NB4 (cell line): ENCODE results near the gene ANKRD13B.

Source experiments
- DNase-seq: peaks from one replicate; pipeline ENCODE4 v3.0.0; 2010; ENCODE audit warnings: low read depth
- H3K4me3 ChIP-seq: one replicate; pipeline ENCODE4 v1.5.1; 2011; ENCODE audit warnings: mild to moderate bottlenecking, low read depth, low read length, moderate library complexity
- MYC ChIP-seq: IDR thresholded peaks from 2 replicates; pipeline ENCODE4 v1.6.1; 2011; ENCODE audit warnings: low read depth, low read length
- POLR2A ChIP-seq: IDR thresholded peaks from 2 replicates; pipeline ENCODE4 v1.6.1; 2011; ENCODE audit warnings: mild to moderate bottlenecking; ENCODE audit not compliant: insufficient read length; ENCODE audit errors: extremely low read depth
- TF ChIP-seq, protein P1 (sequence below): IDR thresholded peaks from one replicate; pipeline ENCODE4 v1.5.1; 2012; ENCODE audit warnings: low read depth, low read length
- TF ChIP-seq, protein P2 (sequence below): IDR thresholded peaks from 2 replicates; pipeline ENCODE4 v1.6.1; 2011; ENCODE audit warnings: low read depth, low read length

ANKRD13B gene

DNA sequence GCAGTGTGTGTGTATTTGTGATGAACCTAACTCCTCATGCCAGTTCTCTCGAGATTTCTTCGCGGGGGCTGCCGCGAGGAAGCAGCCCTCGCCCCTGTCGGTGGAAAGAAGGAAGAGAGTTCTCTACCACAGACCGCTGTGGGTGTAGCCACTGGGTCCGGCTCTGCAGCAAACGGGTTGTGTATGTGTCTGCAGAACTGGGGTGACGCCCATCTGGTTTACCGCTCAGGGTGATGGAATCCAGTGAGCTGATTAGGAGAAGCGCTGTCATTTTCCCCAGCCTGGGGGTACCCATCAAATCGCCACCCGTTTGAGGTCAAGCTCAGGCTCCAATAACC is 22.1 kb downstream of the ANKRD13B start:
- peak; percentile 62 for DNase-seq
- TF ChIP-seq POLR2A, result no peak
- TF ChIP-seq, protein P1, sequence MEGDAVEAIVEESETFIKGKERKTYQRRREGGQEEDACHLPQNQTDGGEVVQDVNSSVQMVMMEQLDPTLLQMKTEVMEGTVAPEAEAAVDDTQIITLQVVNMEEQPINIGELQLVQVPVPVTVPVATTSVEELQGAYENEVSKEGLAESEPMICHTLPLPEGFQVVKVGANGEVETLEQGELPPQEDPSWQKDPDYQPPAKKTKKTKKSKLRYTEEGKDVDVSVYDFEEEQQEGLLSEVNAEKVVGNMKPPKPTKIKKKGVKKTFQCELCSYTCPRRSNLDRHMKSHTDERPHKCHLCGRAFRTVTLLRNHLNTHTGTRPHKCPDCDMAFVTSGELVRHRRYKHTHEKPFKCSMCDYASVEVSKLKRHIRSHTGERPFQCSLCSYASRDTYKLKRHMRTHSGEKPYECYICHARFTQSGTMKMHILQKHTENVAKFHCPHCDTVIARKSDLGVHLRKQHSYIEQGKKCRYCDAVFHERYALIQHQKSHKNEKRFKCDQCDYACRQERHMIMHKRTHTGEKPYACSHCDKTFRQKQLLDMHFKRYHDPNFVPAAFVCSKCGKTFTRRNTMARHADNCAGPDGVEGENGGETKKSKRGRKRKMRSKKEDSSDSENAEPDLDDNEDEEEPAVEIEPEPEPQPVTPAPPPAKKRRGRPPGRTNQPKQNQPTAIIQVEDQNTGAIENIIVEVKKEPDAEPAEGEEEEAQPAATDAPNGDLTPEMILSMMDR, result no peak
- TF ChIP-seq, protein P2, sequence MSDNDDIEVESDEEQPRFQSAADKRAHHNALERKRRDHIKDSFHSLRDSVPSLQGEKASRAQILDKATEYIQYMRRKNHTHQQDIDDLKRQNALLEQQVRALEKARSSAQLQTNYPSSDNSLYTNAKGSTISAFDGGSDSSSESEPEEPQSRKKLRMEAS, result no peak
- peak overlapping the region; percentile 21 for H3K4me3 ChIP-seq

DNA sequence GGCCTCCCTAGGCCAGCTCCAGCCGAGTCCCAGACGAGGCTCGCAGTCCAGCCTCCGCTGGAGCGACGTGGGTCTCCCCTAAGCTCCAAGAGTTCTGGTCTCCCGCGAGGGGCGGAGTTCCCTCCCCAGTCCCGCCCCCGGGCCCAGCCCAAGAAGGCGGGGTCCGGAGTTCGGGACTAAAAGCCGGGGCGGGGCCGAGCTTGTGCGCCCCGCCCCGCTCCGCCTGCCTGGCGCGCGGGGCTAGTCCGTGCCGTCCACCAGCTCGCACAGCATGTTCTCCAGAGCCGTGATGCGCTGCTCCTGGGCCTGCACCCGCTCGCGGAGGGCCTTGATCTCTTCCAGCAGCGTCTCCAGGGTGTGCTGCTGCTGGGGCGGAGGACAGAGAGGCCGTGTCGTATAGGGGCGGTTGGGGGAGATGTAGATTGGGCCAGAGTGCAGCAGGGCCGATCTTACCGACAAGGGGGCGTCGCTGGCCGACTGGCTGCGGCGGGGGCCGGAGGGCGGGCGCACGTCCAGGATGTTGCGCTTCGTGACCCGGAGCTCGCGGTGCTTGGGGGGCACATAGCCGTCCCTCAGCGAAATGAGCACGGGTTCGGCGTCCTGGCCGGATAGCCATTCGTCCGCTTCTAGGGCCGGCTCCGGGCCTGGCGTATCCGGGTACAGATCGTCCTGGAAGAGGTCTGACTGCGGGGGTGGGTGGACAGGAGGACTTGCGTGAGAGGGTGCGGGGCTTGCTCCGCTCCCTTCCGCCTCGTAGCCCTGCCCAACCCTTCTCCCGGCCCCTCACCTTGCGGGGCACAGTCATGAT is 22.8 kb downstream of the ANKRD13B start:
- DNase-seq, result peak; percentile 89
- H3K4me3 ChIP-seq, result peak overlapping the region; percentile 21
- TF ChIP-seq POLR2A, result no peak
- TF ChIP-seq, protein P1, result no peak
- no peak for TF ChIP-seq MYC
- TF ChIP-seq, protein P2, result no peak

DNA sequence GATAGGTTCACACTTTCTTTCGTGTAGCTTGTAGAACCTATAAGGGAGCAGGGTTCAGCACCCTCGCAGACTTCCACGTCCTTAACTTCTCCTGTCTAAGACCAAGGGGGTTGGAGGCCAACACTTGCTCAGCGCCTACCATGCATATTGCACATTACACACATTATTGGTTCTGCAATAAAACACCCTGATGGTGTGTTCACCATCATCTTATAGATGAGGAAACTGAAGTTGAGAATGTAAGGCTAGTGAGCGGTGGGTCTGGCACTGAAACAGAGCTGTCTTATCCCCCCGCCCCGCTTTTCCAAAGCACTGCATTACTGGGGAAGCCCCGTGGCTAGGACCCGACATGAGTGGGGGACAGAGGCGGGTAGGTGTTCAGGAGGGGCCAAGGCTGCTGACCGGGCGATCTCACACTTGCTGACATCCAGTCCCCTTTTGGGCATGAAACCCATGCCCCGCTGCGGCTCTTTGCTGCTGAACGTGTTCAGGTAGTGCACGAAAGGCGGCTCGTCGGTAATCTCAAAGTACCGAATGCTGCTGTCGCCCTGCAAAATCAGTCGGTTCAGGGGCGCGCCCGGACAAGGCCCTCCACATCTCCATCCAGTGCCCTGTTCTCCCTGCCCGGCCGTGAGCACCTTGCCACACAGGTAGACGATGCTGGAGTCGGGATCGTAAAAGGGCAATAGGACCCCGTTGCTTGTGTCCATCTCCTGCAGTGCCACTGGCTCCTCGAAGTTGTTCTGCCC is 23.5 kb downstream of the ANKRD13B start:
- no peak overlapping the region for H3K4me3 ChIP-seq
- peak; percentile 29 for DNase-seq
- no peak for TF ChIP-seq MYC
- TF ChIP-seq, protein P1, result no peak
- TF ChIP-seq POLR2A, result no peak
- TF ChIP-seq, protein P2, result no peak

DNA sequence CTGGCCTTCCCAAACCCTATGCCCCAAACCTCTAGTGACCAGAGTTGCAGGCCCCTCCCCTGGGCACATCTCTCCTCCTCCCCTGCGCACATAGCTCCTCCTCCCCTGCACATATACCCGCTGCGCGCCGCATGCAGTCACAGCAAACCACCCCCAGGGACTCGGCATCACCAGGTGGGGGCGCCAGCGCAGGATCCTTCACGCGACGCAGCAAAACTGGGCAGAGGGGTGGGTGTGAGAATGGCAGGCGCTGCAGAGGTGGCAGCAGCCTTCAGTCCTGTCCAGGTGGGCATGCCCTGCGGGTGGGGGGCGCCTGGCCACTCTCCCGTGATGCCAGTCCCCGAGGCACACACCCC is 24.2 kb downstream of the ANKRD13B start:
- peak; percentile 94 for DNase-seq
- H3K4me3 ChIP-seq, result no peak overlapping the region
- TF ChIP-seq, protein P1, result peak; percentile 89
- TF ChIP-seq, protein P2, result peak; percentile 79
- TF ChIP-seq POLR2A (peak; percentile 26), MYC (peak; percentile 58; the same call in 1 of the 2 replicates)

DNA sequence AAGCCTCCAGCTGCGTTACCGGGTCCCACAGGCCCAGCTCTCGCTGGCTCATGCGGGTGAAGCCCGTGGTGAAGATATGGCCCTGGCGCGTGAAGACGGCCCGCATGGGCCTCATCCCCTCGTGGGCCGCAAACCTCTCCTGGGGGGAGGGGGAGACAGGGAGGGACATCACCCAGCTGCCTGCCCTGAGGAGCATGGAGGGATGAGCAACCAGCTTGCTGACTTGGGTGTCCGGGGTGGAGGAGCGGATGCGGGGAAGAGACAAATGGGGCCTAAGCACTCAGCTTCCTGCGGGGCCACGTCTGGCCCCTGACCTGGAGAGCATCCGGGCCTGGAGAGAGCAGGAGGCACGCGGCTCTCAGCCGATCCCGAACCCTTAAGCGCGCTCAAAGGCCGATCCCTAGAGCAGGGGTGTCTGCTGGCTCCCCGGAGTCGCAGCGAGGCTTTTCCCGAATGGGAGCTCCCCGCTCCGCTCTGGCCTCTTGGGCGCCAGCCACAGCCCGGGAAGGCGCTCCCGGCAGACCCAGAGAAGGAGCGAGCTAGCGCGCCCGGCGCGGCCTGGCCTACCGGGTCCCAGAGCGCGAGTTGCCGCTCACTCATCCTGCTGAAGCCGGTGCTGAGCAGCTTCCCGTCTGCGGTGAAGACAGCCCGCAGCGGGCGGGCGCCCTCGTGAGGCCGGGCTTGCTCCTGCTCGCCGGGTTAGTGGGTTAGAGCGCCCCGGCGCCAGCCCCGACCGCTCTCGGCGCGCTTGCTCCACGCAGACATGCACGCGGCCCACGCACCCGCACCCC is 24.7 kb downstream of the ANKRD13B start:
- no peak for TF ChIP-seq POLR2A
- TF ChIP-seq, protein P2, result peak; percentile 39; the same call in 1 of the 2 replicates
- TF ChIP-seq MYC, result peak; percentile 54; the same call in 1 of the 2 replicates
- TF ChIP-seq, protein P1, result peak; percentile 89
- DNase-seq, result peak; percentile 93
- peak overlapping the region; percentile 43 for H3K4me3 ChIP-seq
